Panc1 (cell line): ENCODE data around the gene GIT1. TPM values are rescaled to one million over a fixed set of nuclear protein-coding genes. Genes with fewer than 3 reads are reported as not detected.

ENCODE experiments used
- ATAC-seq: fragments of 200-7000 bp; cut with Tn5 transposase; 2 replicates; pipeline ENCODE4 v1.9.1; 2020; ENCODE audit warnings: mild to moderate bottlenecking, moderate library complexity
- BruUV-seq: library from RNA; stranded (reverse); fragments of 400-500 nt; replicated peaks from 2 replicates; lab custom pipeline; 2021; lab: Mats Ljungman, UMichigan
- CTCF ChIA-PET: fragments of 300-600 bp; sonication (Branson Sonifier 250); formaldehyde crosslinking; loops from one replicate; lab custom pipeline; 2022; ENCODE audit warnings: antibody characterized with exemption; lab: Charles Lee
- POLR2A ChIA-PET: fragments of 300-600 bp; sonication (Branson Sonifier 250); formaldehyde crosslinking; loops from one replicate; lab custom pipeline; 2022; ENCODE audit warnings: antibody characterized with exemption; lab: Charles Lee
- DNase-seq: peaks from one replicate; pipeline ENCODE4 v3.0.0-alpha.2; 2010; ENCODE audit warnings: low read depth, low spot score
- H3K27ac ChIP-seq: 2 replicates; pipeline ENCODE4 v1.5.1; 2011; ENCODE audit warnings: mild to moderate bottlenecking, low read length, inconsistent platforms
- H3K27me3 ChIP-seq: fragments of 200-500 bp; sonication (Bioruptor generic); 2 replicates; pipeline ENCODE4 v1.6.0; 2014; ENCODE audit warnings: low read length, inconsistent platforms; ENCODE audit not compliant: control insufficient read depth, insufficient read depth
- H3K36me3 ChIP-seq: fragments of 200-500 bp; sonication (Bioruptor generic); 2 replicates; pipeline ENCODE4 v1.5.1; 2014; ENCODE audit warnings: inconsistent platforms, mild to moderate bottlenecking, low read length, moderate library complexity; ENCODE audit not compliant: control insufficient read depth, insufficient read depth
- H3K4me1 ChIP-seq: 2 replicates; pipeline ENCODE4 v1.5.1; 2011; ENCODE audit warnings: inconsistent platforms, mild to moderate bottlenecking, low read length, moderate library complexity; ENCODE audit not compliant: control insufficient read depth, insufficient read depth
- H3K4me3 ChIP-seq, 2 experiments: 2 replicates each; pipeline ENCODE4 v1.5.1; 2011 to 2012; ENCODE audit warnings: low read depth in 2 of 2, low read length in 2 of 2, mild to moderate bottlenecking in 2 of 2, inconsistent platforms in 1 of 2, moderate library complexity in 1 of 2
- H3K9me3 ChIP-seq: fragments of 200-500 bp; sonication (Bioruptor generic); 2 replicates; pipeline ENCODE4 v1.5.1; 2014; ENCODE audit warnings: low read depth, mild to moderate bottlenecking, inconsistent platforms, low read length, moderate library complexity; ENCODE audit not compliant: control insufficient read depth, insufficient read depth
- CTCF ChIP-seq: fragments of 450-650 bp; IDR thresholded peaks from 2 replicates; pipeline ENCODE4 v1.5.1; 2017; ENCODE audit warnings: mild to moderate bottlenecking
- POLR2AphosphoS5 ChIP-seq: IDR thresholded peaks from 2 replicates; pipeline ENCODE4 v1.6.1; 2012; ENCODE audit warnings: mild to moderate bottlenecking, low read depth, low read length, moderate library complexity
- REST ChIP-seq, 2 experiments: IDR thresholded peaks; 2 replicates each; pipeline ENCODE4 v1.6.1; 2011 to 2012; ENCODE audit warnings: low read depth in 2 of 2, control low read depth in 1 of 2, low read length in 1 of 2, mild to moderate bottlenecking in 1 of 2, moderate library complexity in 1 of 2; ENCODE audit not compliant: insufficient read depth in 1 of 2
- SIN3A ChIP-seq: IDR thresholded peaks from 2 replicates; pipeline ENCODE4 v1.6.1; 2012; ENCODE audit warnings: low read depth, mild to moderate bottlenecking, low read length, moderate library complexity, borderline replicate concordance; ENCODE audit not compliant: insufficient read depth
- TCF7L2 ChIP-seq: IDR thresholded peaks from 2 replicates; pipeline ENCODE4 v1.6.1; 2011; ENCODE audit warnings: mild to moderate bottlenecking, low read depth, low read length, inconsistent platforms
- in situ Hi-C: cut with HindIII; loops from 2 replicates; pipeline ENCODE4 v1.10.0; 2016; ENCODE audit warnings: low sequenced_read_pairs, low pct_unique_long_range_greater_than_20kb
- intact Hi-C: fragments of 100-400 bp; cut with micrococcal nuclease; formaldehyde crosslinking; loops from one replicate; pipeline ENCODE4 v1.10.0; 2022; ENCODE audit not compliant: unreplicated experiment
- total RNA-seq: library from RNA; stranded (reverse); gene quantifications from one replicate; pipeline ENCODE4 v1.2.1, GENCODE V29; 2021; ENCODE audit not compliant: unreplicated experiment

GIT1 gene
- total RNA-seq, 1 experiment from 2014 or later: 94.6 TPM

GRCh38 chr17:29591146-29591736 lies 1.8 kb upstream of the GIT1 start:
- no peak; the same call in 1 of the 2 replicates for TF ChIP-seq POLR2AphosphoS5
- TF ChIP-seq REST (IDR thresholded peaks at IDR 0.05; ENCODE audit: insufficient read depth in 1 of 2, low read depth in 2 of 2, low read length in 1 of 2): no peak
- peak; percentile 79 for TF ChIP-seq TCF7L2
- peak; percentile 93; the same call in 1 of the 2 replicates for TF ChIP-seq SIN3A
- no peak for TF ChIP-seq CTCF
- BruUV-seq: no TSS peak
- CTCF ChIA-PET: interaction anchor here (0.6 to 3.0 kb wide), 11 partner anchors 10 to 299 kb away, joined by 3 to 17 read pairs (median 5); no protein-coding TSS in a partner anchor
- ATAC-seq: peak; percentile 52
- Histone ChIP-seq H3K27me3 (no peaks in the 10 kb centered on the region), H3K36me3 (peaks cover 5% of the 10 kb centered on the region; the same call in 1 of the 2 replicates), H3K27ac (peak overlapping the region; percentile 96), H3K4me3 (peak overlapping the region; percentile 43 to 58), H3K4me1 (peaks cover 65% of the 10 kb centered on the region), H3K9me3 (no peaks in the 10 kb centered on the region)
- intact Hi-C loops (no loop called here), in situ Hi-C loops (no loop called here)
- POLR2A ChIA-PET: interaction anchor here (0.6 to 1.6 kb wide), 5 partner anchors 10 to 344 kb away, joined by 3 to 15 read pairs (median 4); partner anchors contain the start of gene ABHD15
- no peak for DNase-seq

GRCh38 chr17:29590411-29591145 lies 1.1 kb upstream of the GIT1 start:
- DNase-seq: no peak
- peak; percentile 11; the same call in 1 of the 2 replicates for ATAC-seq
- H3K9me3 ChIP-seq: no peaks in the 10 kb centered on the region
- in situ Hi-C loops (no loop called here), intact Hi-C loops (no loop called here)
- POLR2A ChIA-PET: interaction anchor here (0.6 kb wide), 3 partner anchors 16 to 345 kb away, joined by 4 to 9 read pairs (median 6); no protein-coding TSS in a partner anchor
- no TSS peak for BruUV-seq
- H3K4me3 ChIP-seq: peak overlapping the region; percentile 43 to 58
- H3K27me3 ChIP-seq: no peaks in the 10 kb centered on the region
- CTCF ChIA-PET: interaction anchor here (0.6 to 3.0 kb wide), 9 partner anchors 10 to 298 kb away, joined by 3 to 17 read pairs (median 5); no protein-coding TSS in a partner anchor
- peaks cover 65% of the 10 kb centered on the region for H3K4me1 ChIP-seq
- TF ChIP-seq SIN3A (no peak), CTCF (no peak), POLR2AphosphoS5 (no peak), TCF7L2 (no peak), REST (IDR thresholded peaks at IDR 0.05; ENCODE audit: insufficient read depth in 1 of 2, low read depth in 2 of 2, low read length in 1 of 2) (no peak)
- H3K27ac ChIP-seq: peak overlapping the region; percentile 96
- H3K36me3 ChIP-seq: peaks cover 5% of the 10 kb centered on the region; the same call in 1 of the 2 replicates
